AG09309 (cell line): ENCODE results near the gene VPS35L.

ENCODE experiments used
- DNase-seq: peaks from one replicate; pipeline ENCODE4 v3.0.0-alpha.2; 2010; ENCODE audit warnings: low read depth
- H3K4me3 ChIP-seq: 2 replicates; pipeline ENCODE4 v1.5.1; 2011; ENCODE audit warnings: mild to moderate bottlenecking, low read depth, low read length, moderate library complexity; ENCODE audit not compliant: control insufficient read depth
- TF ChIP-seq, protein P1 (sequence below): IDR thresholded peaks from 2 replicates; pipeline ENCODE4 v1.5.1; 2011; ENCODE audit warnings: mild to moderate bottlenecking, low read depth, low read length, inconsistent platforms; ENCODE audit not compliant: insufficient read depth, control insufficient read depth; ENCODE audit errors: missing control alignments

Gene VPS35L

DNA sequence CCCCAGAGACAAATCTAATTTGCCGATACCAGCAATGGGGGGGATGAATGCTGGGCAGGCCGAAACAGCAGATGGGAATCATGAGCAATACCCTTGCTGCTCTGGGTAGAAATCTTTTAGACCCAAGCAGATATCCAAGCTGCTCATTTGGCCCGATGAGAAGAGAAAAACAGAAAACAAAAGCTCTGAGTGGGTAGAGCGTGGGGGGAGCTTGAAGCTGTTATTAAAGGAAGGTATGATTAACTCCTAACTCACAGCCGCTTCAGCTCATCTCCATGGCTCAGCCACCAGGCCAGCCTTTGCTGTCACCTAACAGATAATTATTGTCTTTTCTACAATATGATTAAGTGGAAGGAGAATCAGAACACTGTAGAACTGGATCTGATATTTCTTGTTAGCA lies 58.3 kb downstream of the VPS35L start:
- no peak for DNase-seq
- TF ChIP-seq, protein P1, sequence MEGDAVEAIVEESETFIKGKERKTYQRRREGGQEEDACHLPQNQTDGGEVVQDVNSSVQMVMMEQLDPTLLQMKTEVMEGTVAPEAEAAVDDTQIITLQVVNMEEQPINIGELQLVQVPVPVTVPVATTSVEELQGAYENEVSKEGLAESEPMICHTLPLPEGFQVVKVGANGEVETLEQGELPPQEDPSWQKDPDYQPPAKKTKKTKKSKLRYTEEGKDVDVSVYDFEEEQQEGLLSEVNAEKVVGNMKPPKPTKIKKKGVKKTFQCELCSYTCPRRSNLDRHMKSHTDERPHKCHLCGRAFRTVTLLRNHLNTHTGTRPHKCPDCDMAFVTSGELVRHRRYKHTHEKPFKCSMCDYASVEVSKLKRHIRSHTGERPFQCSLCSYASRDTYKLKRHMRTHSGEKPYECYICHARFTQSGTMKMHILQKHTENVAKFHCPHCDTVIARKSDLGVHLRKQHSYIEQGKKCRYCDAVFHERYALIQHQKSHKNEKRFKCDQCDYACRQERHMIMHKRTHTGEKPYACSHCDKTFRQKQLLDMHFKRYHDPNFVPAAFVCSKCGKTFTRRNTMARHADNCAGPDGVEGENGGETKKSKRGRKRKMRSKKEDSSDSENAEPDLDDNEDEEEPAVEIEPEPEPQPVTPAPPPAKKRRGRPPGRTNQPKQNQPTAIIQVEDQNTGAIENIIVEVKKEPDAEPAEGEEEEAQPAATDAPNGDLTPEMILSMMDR: no peak
- no peak overlapping the region for H3K4me3 ChIP-seq

DNA sequence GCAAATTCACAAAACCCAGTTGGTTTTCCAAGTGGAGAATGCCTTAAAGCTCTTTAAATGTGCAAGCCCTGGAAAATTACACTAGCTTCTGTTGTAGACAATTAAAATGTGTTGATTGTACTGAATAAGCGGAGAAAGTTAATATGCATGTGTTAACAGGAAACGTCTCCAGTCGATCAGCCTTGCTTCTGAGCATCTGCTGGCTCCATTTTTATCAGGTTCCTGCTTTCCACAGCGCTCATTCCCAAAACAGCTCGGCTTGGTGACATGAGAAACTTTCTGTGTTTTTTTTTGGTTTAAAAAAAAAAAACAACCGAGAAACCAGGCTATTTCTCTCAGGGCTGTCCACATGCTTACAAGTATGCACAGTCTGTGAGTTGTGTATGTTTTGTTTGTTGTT lies 60.7 kb downstream of the VPS35L start:
- DNase-seq: no peak
- TF ChIP-seq, protein P1: no peak
- no peak overlapping the region for H3K4me3 ChIP-seq

DNA sequence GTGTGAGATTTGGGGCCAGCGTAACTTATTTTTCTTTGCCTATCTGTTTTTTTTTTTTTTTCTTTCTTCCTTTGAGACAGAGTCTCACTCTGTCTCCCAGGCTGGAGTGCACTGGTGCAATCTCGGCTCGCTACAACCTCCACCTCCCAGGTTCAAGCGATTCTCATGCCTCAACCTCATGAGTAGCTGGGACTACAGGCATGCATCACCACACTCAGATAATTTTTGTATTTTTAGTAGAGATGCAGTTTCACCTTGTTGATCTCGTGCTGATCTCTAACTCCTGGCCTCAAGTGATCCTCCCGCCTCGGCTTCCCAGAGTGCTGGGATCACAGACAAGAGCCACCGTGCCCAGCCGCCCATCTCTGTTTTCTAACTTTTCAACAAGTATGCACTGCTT lies 63.4 kb downstream of the VPS35L start:
- H3K4me3 ChIP-seq: no peak overlapping the region
- TF ChIP-seq, protein P1: no peak
- DNase-seq: no peak

DNA sequence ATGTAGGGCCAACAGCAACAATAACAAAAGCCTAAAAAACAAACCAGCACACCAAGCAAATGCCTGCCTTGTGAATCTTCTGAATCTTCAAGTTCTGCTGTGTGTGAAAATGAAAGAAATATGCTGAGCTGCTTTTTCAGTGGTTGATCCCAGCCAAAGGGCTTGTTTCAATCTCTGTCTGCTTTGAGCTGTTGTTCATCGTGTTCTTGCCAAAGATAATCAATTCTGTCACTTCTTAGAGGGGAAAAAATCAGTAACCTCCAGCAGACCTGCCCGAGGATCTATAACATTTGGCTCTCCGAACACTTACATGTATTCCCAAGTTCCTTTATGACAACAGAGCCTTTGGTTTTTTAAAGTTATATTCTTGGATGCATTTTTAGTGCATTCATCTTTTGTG lies 65.9 kb downstream of the VPS35L start:
- TF ChIP-seq, protein P1: no peak
- DNase-seq: no peak
- no peak overlapping the region for H3K4me3 ChIP-seq

DNA sequence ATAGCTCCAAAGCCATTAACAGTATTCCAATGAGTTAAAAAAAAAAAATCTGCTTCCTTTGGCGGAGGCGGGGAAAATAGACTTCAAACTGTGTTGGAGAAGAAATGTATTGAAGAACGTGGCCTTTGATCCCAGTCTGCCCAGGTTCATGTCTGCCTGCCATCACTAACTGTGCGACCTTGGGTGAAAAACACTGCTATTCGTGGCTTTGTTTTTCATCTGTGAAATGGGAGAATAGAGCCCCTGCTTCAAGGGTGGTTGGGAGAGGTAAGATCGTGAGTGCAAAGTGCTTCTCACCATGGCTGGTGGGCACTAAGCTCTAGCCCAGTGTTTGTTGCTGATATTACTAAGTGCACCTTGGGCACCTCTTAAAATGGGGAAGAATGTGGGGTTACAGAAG lies 69.5 kb downstream of the VPS35L start:
- H3K4me3 ChIP-seq: no peak overlapping the region
- DNase-seq: no peak
- TF ChIP-seq, protein P1: no peak

DNA sequence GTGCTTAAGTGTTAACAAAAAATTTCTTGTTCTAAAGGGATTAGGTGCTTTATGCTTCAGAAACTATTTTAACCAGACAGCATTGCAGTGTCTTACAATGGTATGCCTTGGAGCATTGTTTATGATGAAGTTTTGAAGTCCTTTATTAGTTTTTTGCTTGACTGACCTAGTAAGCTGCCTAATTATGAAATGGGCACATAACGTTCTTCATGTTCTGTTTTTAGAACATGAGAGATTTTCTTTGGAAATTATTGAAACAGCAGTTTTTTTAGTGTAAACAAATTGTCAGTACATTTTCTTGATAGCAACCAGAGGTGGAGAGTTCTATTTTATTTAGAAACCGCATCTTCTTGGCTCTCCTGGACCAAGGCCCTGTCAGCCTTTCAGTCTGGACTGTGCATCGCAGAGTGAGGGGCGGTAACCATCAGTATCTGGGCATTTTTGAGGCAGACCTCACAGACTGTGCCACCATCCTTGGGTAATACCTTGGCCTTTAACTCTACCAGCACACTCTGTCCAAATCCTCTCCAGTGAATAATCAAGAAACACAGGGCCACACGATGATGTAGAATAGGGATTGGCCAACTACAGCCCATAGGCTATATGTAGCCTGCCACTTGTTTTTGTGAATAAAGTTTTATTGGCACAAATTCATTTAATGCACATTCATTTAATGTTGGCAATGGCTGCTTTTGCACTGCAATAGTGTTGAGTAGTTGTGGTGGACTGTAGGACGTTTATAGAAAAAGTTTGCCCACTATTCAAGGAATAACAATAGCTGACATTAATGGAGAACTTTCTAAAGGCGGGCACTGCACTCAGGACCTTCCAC lies 81.1 kb downstream of the VPS35L start:
- TF ChIP-seq, protein P1: no peak
- DNase-seq: no peak
- no peak overlapping the region for H3K4me3 ChIP-seq

DNA sequence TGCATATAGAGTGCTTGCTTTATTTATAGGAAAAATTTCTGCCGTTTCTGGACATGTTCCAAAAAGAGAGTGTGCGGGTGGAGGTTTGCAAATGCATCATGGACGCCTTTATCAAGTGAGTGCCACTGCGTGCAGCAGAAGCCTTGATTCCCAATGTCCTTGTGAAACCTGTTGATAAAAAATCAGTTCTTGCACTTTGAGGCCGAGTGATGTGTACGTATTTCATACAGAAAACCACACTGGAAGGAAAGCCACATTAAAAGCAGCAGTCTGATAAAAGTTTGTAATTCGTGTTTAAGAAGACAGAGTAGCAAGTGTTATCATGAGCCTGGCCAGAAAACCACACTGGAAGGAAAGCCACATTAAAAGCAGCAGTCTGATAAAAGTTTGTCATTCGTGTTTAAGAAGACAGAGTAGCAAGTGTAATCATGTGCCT lies 84.5 kb downstream of the VPS35L start:
- no peak for DNase-seq
- TF ChIP-seq, protein P1: no peak
- no peak overlapping the region for H3K4me3 ChIP-seq
